GM19455 (cell line): ENCODE data around the gene KIFC3.
"Not testable (repeated sequence)": the region's sequence is repeated elsewhere in the genome, so short reads cannot be mapped to it uniquely, and the experiment has no call there.

Experiments
- ATAC-seq: cut with Tn5 transposase; IDR thresholded peaks from one replicate; pipeline ENCODE4 v1.9.1; 2021; ENCODE audit not compliant: unreplicated experiment

KIFC3 gene

GRCh38 chr16:57755061-57755684, 47.1 kb downstream of the KIFC3 start:
- ATAC-seq, result no peak

GRCh38 chr16:57754354-57755060, 47.8 kb downstream of the KIFC3 start:
- ATAC-seq, result no peak

- no peak for ATAC-seq
These were observed 48.6 kb downstream of the KIFC3 start for GRCh38 chr16:57753448-57754353.

- ATAC-seq, result no peak
These were observed 49.5 kb downstream of the KIFC3 start for GRCh38 chr16:57752581-57753447.

GRCh38 chr16:57752203-57752580, 50.1 kb downstream of the KIFC3 start:
- no peak for ATAC-seq

- ATAC-seq, result no peak
These were observed 50.6 kb downstream of the KIFC3 start for GRCh38 chr16:57751539-57752202.

- no peak for ATAC-seq
These were observed 51.3 kb downstream of the KIFC3 start for GRCh38 chr16:57750796-57751538.

- ATAC-seq, result no peak
These were observed 52.3 kb downstream of the KIFC3 start for GRCh38 chr16:57749856-57750452.

GRCh38 chr16:57749101-57749692, 53.1 kb downstream of the KIFC3 start:
- ATAC-seq, result no peak

GRCh38 chr16:57748596-57748995, 53.7 kb downstream of the KIFC3 start:
- ATAC-seq, result no peak

GRCh38 chr16:57747996-57748395, 54.3 kb downstream of the KIFC3 start:
- ATAC-seq, result no peak

GRCh38 chr16:57747496-57747895, 54.8 kb downstream of the KIFC3 start:
- no peak for ATAC-seq

- no peak for ATAC-seq
These were observed 55.2 kb downstream of the KIFC3 start for GRCh38 chr16:57747091-57747490.

- ATAC-seq, result not testable (repeated sequence)
These were observed 56.0 kb downstream of the KIFC3 start for GRCh38 chr16:57746316-57746715.

- no peak for ATAC-seq
These were observed 56.5 kb downstream of the KIFC3 start for GRCh38 chr16:57745768-57746167.

- ATAC-seq, result no peak
These were observed 57.7 kb downstream of the KIFC3 start for GRCh38 chr16:57744642-57744903.

- ATAC-seq, result no peak
These were observed 58.2 kb downstream of the KIFC3 start for GRCh38 chr16:57743886-57744641.

GRCh38 chr16:57743458-57743857, 58.8 kb downstream of the KIFC3 start:
- no peak for ATAC-seq
